ENCODE data around the gene KLHL29. TPM values are rescaled to one million over a fixed set of nuclear protein-coding genes. Genes with fewer than 3 reads are reported as not detected.

Gene KLHL29
- total and polyA plus RNA-seq, 2 of the 13 experiments (the other 11 are each of a cell fraction or from before 2014, with no cell fraction given), result 0.01 TPM; not detected in 1

DNA sequence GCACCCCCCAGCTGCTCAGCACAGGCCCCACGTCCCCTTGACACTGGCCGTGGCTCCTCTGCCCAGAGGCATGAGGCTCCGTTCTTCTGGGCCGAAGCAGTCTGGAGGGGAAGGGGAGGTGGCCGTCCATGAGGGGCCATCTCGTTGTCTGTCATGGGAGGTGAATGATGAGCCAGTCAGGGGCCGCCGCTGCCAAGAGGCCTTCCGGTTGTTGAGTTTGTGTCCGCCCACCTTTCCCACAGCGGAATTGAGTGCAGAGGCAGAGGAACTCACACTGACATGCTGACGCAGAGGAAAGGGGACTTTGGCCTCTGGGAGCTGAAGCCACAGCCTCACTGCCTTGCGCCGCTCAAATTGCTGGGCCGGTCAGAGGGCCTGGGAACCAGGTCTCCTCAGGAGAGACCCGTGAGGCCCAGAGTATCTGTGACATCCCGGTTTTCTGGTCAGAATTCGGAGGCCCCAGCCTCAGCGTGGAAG, 273.5 kb downstream of the KLHL29 start (continued):
- TF ChIP-seq YEATS4 (CRISPR knock-in tag; IDR thresholded peaks at IDR 0.05; ENCODE audit: borderline replicate concordance), result peak; percentile 65
- TF ChIP-seq, protein P1, sequence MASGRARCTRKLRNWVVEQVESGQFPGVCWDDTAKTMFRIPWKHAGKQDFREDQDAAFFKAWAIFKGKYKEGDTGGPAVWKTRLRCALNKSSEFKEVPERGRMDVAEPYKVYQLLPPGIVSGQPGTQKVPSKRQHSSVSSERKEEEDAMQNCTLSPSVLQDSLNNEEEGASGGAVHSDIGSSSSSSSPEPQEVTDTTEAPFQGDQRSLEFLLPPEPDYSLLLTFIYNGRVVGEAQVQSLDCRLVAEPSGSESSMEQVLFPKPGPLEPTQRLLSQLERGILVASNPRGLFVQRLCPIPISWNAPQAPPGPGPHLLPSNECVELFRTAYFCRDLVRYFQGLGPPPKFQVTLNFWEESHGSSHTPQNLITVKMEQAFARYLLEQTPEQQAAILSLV (CRISPR knock-in tag; IDR thresholded peaks at IDR 0.05; ENCODE audit: borderline replicate concordance), result 0 out of 2 replicates have a peak, but pooled peaks have one; percentile 51
- 0 out of 2 replicates have a peak, but pooled peaks have one; percentile 25 for TF ChIP-seq FOXJ3 (CRISPR knock-in tag; IDR thresholded peaks at IDR 0.05; ENCODE audit: borderline replicate concordance)
- TF ChIP-seq HNF4A (CRISPR knock-in tag; IDR thresholded peaks at IDR 0.05), result peak; percentile 98
- TF ChIP-seq, protein P2, sequence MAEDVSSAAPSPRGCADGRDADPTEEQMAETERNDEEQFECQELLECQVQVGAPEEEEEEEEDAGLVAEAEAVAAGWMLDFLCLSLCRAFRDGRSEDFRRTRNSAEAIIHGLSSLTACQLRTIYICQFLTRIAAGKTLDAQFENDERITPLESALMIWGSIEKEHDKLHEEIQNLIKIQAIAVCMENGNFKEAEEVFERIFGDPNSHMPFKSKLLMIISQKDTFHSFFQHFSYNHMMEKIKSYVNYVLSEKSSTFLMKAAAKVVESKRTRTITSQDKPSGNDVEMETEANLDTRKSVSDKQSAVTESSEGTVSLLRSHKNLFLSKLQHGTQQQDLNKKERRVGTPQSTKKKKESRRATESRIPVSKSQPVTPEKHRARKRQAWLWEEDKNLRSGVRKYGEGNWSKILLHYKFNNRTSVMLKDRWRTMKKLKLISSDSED (CRISPR knock-in tag; IDR thresholded peaks at IDR 0.05), result no peak
- TF ChIP-seq SNAI1 (CRISPR knock-in tag; IDR thresholded peaks at IDR 0.05; ENCODE audit: borderline replicate concordance), result no peak
- TF ChIP-seq, protein P3, sequence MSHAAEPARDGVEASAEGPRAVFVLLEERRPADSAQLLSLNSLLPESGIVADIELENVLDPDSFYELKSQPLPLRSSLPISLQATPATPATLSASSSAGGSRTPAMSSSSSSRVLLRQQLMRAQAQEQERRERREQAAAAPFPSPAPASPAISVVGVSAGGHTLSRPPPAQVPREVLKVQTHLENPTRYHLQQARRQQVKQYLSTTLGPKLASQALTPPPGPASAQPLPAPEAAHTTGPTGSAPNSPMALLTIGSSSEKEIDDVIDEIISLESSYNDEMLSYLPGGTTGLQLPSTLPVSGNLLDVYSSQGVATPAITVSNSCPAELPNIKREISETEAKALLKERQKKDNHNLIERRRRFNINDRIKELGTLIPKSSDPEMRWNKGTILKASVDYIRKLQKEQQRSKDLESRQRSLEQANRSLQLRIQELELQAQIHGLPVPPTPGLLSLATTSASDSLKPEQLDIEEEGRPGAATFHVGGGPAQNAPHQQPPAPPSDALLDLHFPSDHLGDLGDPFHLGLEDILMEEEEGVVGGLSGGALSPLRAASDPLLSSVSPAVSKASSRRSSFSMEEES (CRISPR knock-in tag; IDR thresholded peaks at IDR 0.05), result no peak
- peak; percentile 92 for TF ChIP-seq GABPB1 (CRISPR knock-in tag; IDR thresholded peaks at IDR 0.05)
- TF ChIP-seq ATF7-NPFF (CRISPR knock-in tag; IDR thresholded peaks at IDR 0.05; ENCODE audit: low read depth), result no peak
- TF ChIP-seq ZSCAN9 (CRISPR knock-in tag; IDR thresholded peaks at IDR 0.05; ENCODE audit: borderline replicate concordance), result no peak; the same call in 1 of the 2 replicates
- TF ChIP-seq REL (CRISPR knock-in tag; conservative IDR thresholded peaks at IDR 0.05), result no peak
- TF ChIP-seq ZNF891 (CRISPR knock-in tag; IDR thresholded peaks at IDR 0.05), result peak; percentile 80; the same call in 1 of the 2 replicates
- no peak for TF ChIP-seq ZNF230 (CRISPR knock-in tag; IDR thresholded peaks at IDR 0.05)
- peak; percentile 30; the same call in 1 of the 2 replicates for TF ChIP-seq RARA (CRISPR knock-in tag; IDR thresholded peaks at IDR 0.05)
- TF ChIP-seq MAFK (conservative IDR thresholded peaks at IDR 0.05 in 1 of 2, IDR thresholded peaks at IDR 0.05 in 1 of 2; ENCODE audit: low read length in 2 of 2), result peak; percentile 80 to 91
- peak; percentile 61 for TF ChIP-seq GATAD2A (CRISPR knock-in tag; IDR thresholded peaks at IDR 0.05)
- peak; percentile 65; the same call in 1 of the 2 replicates for TF ChIP-seq REPIN1 (CRISPR knock-in tag; IDR thresholded peaks at IDR 0.05; ENCODE audit: borderline replicate concordance, low read depth)
- no peak; the same call in 1 of the 2 replicates for TF ChIP-seq LCORL (IDR thresholded peaks at IDR 0.05)
- TF ChIP-seq LCORL (CRISPR knock-in tag; IDR thresholded peaks at IDR 0.05), result peak; percentile 86
- TF ChIP-seq XBP1 (CRISPR knock-in tag; IDR thresholded peaks at IDR 0.05), result no peak
- TF ChIP-seq ZNF337 (CRISPR knock-in tag; IDR thresholded peaks at IDR 0.05; ENCODE audit: borderline replicate concordance, low read depth), result no peak
- no peak for TF ChIP-seq ZBTB8A (CRISPR knock-in tag; IDR thresholded peaks at IDR 0.05; ENCODE audit: borderline replicate concordance, low read depth)
- TF ChIP-seq SOX5 (CRISPR knock-in tag; IDR thresholded peaks at IDR 0.05; ENCODE audit: borderline replicate concordance), result 0 out of 2 replicates have a peak, but pooled peaks have one; percentile 25
- TF ChIP-seq NBN (conservative IDR thresholded peaks at IDR 0.05), result no peak
- no peak for TF ChIP-seq ZNF24 (IDR thresholded peaks at IDR 0.05)
- no peak; the same call in 1 of the 2 replicates for TF ChIP-seq KLF11 (CRISPR knock-in tag; IDR thresholded peaks at IDR 0.05)
- TF ChIP-seq IKZF1 (IDR thresholded peaks at IDR 0.05), result no peak
- TF ChIP-seq, protein P4, sequence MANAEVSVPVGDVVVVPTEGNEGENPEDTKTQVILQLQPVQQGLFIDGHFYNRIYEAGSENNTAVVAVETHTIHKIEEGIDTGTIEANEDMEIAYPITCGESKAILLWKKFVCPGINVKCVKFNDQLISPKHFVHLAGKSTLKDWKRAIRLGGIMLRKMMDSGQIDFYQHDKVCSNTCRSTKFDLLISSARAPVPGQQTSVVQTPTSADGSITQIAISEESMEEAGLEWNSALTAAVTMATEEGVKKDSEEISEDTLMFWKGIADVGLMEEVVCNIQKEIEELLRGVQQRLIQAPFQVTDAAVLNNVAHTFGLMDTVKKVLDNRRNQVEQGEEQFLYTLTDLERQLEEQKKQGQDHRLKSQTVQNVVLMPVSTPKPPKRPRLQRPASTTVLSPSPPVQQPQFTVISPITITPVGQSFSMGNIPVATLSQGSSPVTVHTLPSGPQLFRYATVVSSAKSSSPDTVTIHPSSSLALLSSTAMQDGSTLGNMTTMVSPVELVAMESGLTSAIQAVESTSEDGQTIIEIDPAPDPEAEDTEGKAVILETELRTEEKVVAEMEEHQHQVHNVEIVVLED (CRISPR knock-in tag; IDR thresholded peaks at IDR 0.05; ENCODE audit: borderline replicate concordance), result 0 out of 2 replicates have a peak, but pooled peaks have one; percentile 41

All from HepG2 (cell line).